IMR-90 (cell line): ENCODE data around the gene RFK. TPM values are rescaled to one million over a fixed set of nuclear protein-coding genes. Genes with fewer than 3 reads are reported as not detected.

Source experiments
- ATAC-seq: fragments of 200-7000 bp; cut with Tn5 transposase; 2 replicates; pipeline ENCODE4 v1.9.1; 2020; ENCODE audit warnings: low read depth, mild to moderate bottlenecking, moderate library complexity
- BruUV-seq: library from RNA; stranded (reverse); fragments of 400-500 nt; replicated peaks from 2 replicates; lab custom pipeline; 2021; lab: Mats Ljungman, UMichigan
- CTCF ChIA-PET: fragments of 300-600 bp; formaldehyde crosslinking; extraction: SDS; loops from one replicate; lab custom pipeline; 2021; ENCODE audit warnings: antibody characterized with exemption; lab: Yijun Ruan, JAX
- POLR2A ChIA-PET: fragments of 300-600 bp; sonication (Branson Sonifier 250); formaldehyde crosslinking; loops from one replicate; lab custom pipeline; 2022; ENCODE audit warnings: antibody characterized with exemption; ENCODE audit not compliant: unreplicated experiment; lab: Charles Lee
- DNase-seq: peaks from one replicate; pipeline ENCODE4 v3.0.0; 2013
- H2AFZ ChIP-seq: replicated peaks from 2 replicates; pipeline ENCODE3; 2013; ENCODE audit warnings: low read length, mild to moderate bottlenecking; ENCODE audit not compliant: poor library complexity
- H2AK5ac ChIP-seq: 2 replicates; pipeline ENCODE4 v1.6.1; 2013; ENCODE audit warnings: low read depth, low read length, inconsistent platforms
- H2AK9ac ChIP-seq: replicated peaks from 2 replicates; pipeline ENCODE3; 2013; ENCODE audit warnings: mild to moderate bottlenecking, low read depth, low read length, moderate library complexity; ENCODE audit not compliant: poor library complexity
- H2BK120ac ChIP-seq: 2 replicates; pipeline ENCODE4 v1.6.1; 2013; ENCODE audit warnings: low read depth, low read length, inconsistent platforms
- H2BK15ac ChIP-seq: 3 replicates; pipeline ENCODE4 v1.6.1; 2013; ENCODE audit warnings: low read depth, low read length, inconsistent platforms
- H2BK20ac ChIP-seq: 2 replicates; pipeline ENCODE4 v1.6.1; 2013; ENCODE audit warnings: low read depth, mild to moderate bottlenecking, inconsistent platforms, low read length, moderate library complexity
- H2BK5ac ChIP-seq: 2 replicates; pipeline ENCODE4 v1.6.1; 2013; ENCODE audit warnings: mild to moderate bottlenecking, low read depth, low read length, inconsistent platforms; ENCODE audit not compliant: poor library complexity, severe bottlenecking
- H3K14ac ChIP-seq: replicated peaks from 2 replicates; pipeline ENCODE4 v1.6.1; 2013; ENCODE audit warnings: low read depth, low read length, inconsistent platforms
- H3K18ac ChIP-seq: 2 replicates; pipeline ENCODE4 v1.6.1; 2013; ENCODE audit warnings: low read depth, low read length, control low read depth
- H3K23ac ChIP-seq: 2 replicates; pipeline ENCODE4 v1.6.1; 2013; ENCODE audit warnings: low read depth, low read length, inconsistent platforms
- H3K27ac ChIP-seq: 2 replicates; pipeline ENCODE4 v1.5.1; 2013; ENCODE audit warnings: mild to moderate bottlenecking, control low read depth, low read length; ENCODE audit not compliant: insufficient read depth
- H3K27me3 ChIP-seq: 2 replicates; pipeline ENCODE4 v1.6.1; 2013; ENCODE audit warnings: low read length; ENCODE audit not compliant: control insufficient read depth, insufficient read depth
- H3K36me3 ChIP-seq: 2 replicates; pipeline ENCODE4 v1.6.1; 2013; ENCODE audit warnings: low read length, mixed read lengths; ENCODE audit not compliant: control insufficient read depth, insufficient read depth
- H3K4ac ChIP-seq: 2 replicates; pipeline ENCODE4 v1.6.1; 2013; ENCODE audit warnings: low read depth, low read length, inconsistent platforms
- H3K4me1 ChIP-seq: 2 replicates; pipeline ENCODE4 v1.6.1; 2013; ENCODE audit warnings: low read length, mixed read lengths; ENCODE audit not compliant: control insufficient read depth, insufficient read depth
- H3K4me2 ChIP-seq: 2 replicates; pipeline ENCODE4 v1.6.1; 2013; ENCODE audit warnings: low read depth, mild to moderate bottlenecking, control low read depth, low read length, moderate library complexity
- H3K4me3 ChIP-seq: 2 replicates; pipeline ENCODE4 v1.5.1; 2013; ENCODE audit warnings: low read depth, mild to moderate bottlenecking, control low read depth, low read length, moderate library complexity; ENCODE audit not compliant: insufficient read depth
- H3K56ac ChIP-seq: 2 replicates; pipeline ENCODE4 v1.6.1; 2013; ENCODE audit warnings: low read length, inconsistent platforms; ENCODE audit not compliant: insufficient read depth; ENCODE audit errors: extremely low read depth
- H3K79me1 ChIP-seq, 2 experiments: 2 replicates each; pipeline ENCODE4 v1.6.1; 2013; ENCODE audit warnings: low read length in 2 of 2, inconsistent platforms in 1 of 2, low read depth in 1 of 2
- H3K9ac ChIP-seq: 2 replicates; pipeline ENCODE4 v1.6.1; 2013; ENCODE audit warnings: low read depth, low read length, control low read depth
- H3K9me1 ChIP-seq: 2 replicates; pipeline ENCODE4 v1.6.1; 2013; ENCODE audit warnings: low read length, inconsistent platforms; ENCODE audit not compliant: insufficient read depth
- H3K9me3 ChIP-seq: 2 replicates; pipeline ENCODE4 v1.6.1; 2013; ENCODE audit warnings: low read length; ENCODE audit not compliant: control insufficient read depth, insufficient read depth
- H4K20me1 ChIP-seq: 2 replicates; pipeline ENCODE4 v1.6.1; 2013; ENCODE audit warnings: low read length, inconsistent platforms; ENCODE audit not compliant: insufficient read depth
- H4K5ac ChIP-seq: 2 replicates; pipeline ENCODE4 v1.6.1; 2013; ENCODE audit warnings: mild to moderate bottlenecking, low read depth, low read length, control low read depth
- H4K8ac ChIP-seq, 2 experiments: 2 replicates each; pipeline ENCODE4 v1.6.1; 2013; ENCODE audit warnings: low read depth in 2 of 2, low read length in 2 of 2, control low read depth in 1 of 2, inconsistent platforms in 1 of 2
- H4K91ac ChIP-seq: 2 replicates; pipeline ENCODE4 v1.6.1; 2013; ENCODE audit warnings: low read depth, low read length, inconsistent platforms; ENCODE audit not compliant: insufficient read depth
- BHLHE40 ChIP-seq: fragments of 150-350 bp; IDR thresholded peaks from 2 replicates; pipeline ENCODE4 v1.6.1; 2016; ENCODE audit warnings: mild to moderate bottlenecking, low read depth, low read length
- CEBPB ChIP-seq: IDR thresholded peaks from 2 replicates; pipeline ENCODE4 v1.6.1; 2012; ENCODE audit warnings: low read depth, low read length, improper control_type of control experiment
- CHD1 ChIP-seq: IDR thresholded peaks from 2 replicates; pipeline ENCODE4 v1.6.1; 2012; ENCODE audit warnings: low read depth, low read length, improper control_type of control experiment
- MAFK ChIP-seq: IDR thresholded peaks from 2 replicates; pipeline ENCODE4 v1.6.1; 2012; ENCODE audit warnings: low read depth, low read length, improper control_type of control experiment
- MAZ ChIP-seq: IDR thresholded peaks from 2 replicates; pipeline ENCODE4 v1.6.1; 2012; ENCODE audit warnings: low read depth, mild to moderate bottlenecking, low read length, improper control_type of control experiment, moderate library complexity, borderline replicate concordance
- NFE2L2 ChIP-seq: fragments of 150-350 bp; IDR thresholded peaks from 2 replicates; pipeline ENCODE4 v1.6.1; 2016; ENCODE audit warnings: low read depth, mild to moderate bottlenecking, low read length
- POLR2A ChIP-seq: IDR thresholded peaks from 2 replicates; pipeline ENCODE4 v1.6.1; 2012; ENCODE audit warnings: mild to moderate bottlenecking, low read depth, low read length
- RCOR1 ChIP-seq: IDR thresholded peaks from 2 replicates; pipeline ENCODE4 v1.6.1; 2012; ENCODE audit warnings: mild to moderate bottlenecking, low read length, improper control_type of control experiment; ENCODE audit not compliant: insufficient replicate concordance
- WGBS, 2 experiments: methylation state at CpG; one replicate each; pipeline versions ENCODE4 v1.1.5 to v1.1.7; 2013; ENCODE audit warnings: missing lambda C conversion rate in 2 of 2; ENCODE audit not compliant: insufficient read length in 1 of 2; ENCODE audit errors: extremely low coverage in 2 of 2; 5-methylcytosine and 5-hydroxymethylcytosine counted together
- dilution Hi-C: fragments of 300-500 bp; cut with HindIII; formaldehyde crosslinking; loops from one replicate; pipeline ENCODE4 v1.14.3; 2018; ENCODE audit warnings: low sequenced_read_pairs; ENCODE audit not compliant: unreplicated experiment
- in situ Hi-C: fragments of 300-500 bp; cut with MboI; formaldehyde crosslinking; loops from 3 replicates; pipeline ENCODE4 v1.14.3; 2019; ENCODE audit warnings: low sequenced_read_pairs, inconsistent platforms, mixed read lengths
- intact Hi-C: fragments of 100-400 bp; cut with micrococcal nuclease; formaldehyde crosslinking; loops from 2 replicates; pipeline ENCODE4 v1.10.0; 2022
- polyA plus RNA-seq, 3 experiments: library from polyadenylated mRNA; depleted of rRNA; stranded (reverse); fragments of >200 nt; gene quantifications; 2 replicates each; pipeline ENCODE4 v1.2.3, GENCODE V29; 2012; ENCODE audit warnings: low replicate concordance in 1 of 3
- total RNA-seq: library from RNA; depleted of rRNA; stranded (reverse); fragments of >200 nt; gene quantifications from 2 replicates; pipeline ENCODE4 v1.2.3, GENCODE V29; 2012

RFK gene
- total and polyA plus RNA-seq, 2 of the 4 experiments (the other 2 are of a cell fraction), result 10.3 to 13.8 TPM

- Histone ChIP-seq H3K14ac (no peak overlapping the region), H2BK120ac (peak overlapping the region; percentile 30; the same call in 1 of the 2 replicates), H2BK15ac (no peak overlapping the region), H3K79me1 (no peaks in the 10 kb centered on the region; a peak in 1 of 4 replicates), H3K27me3 (no peaks in the 10 kb centered on the region), H3K27ac (no peak overlapping the region), H3K4me3 (no peak overlapping the region), H3K4ac (no peak overlapping the region), H3K23ac (no peak overlapping the region), H2AFZ (no peak overlapping the region), H4K20me1 (no peaks in the 10 kb centered on the region), H4K91ac (no peak overlapping the region; the same call in 1 of the 2 replicates), H3K9me3 (no peaks in the 10 kb centered on the region), H3K18ac (no peak overlapping the region), H3K9ac (no peak overlapping the region), H2AK5ac (no peak overlapping the region), H3K4me1 (peaks cover 8% of the 10 kb centered on the region), H2BK5ac (no peak overlapping the region), H3K36me3 (0 out of 2 replicates have a peak, but pooled peaks cover under 1% of the 10 kb centered on the region), H4K8ac (no peak overlapping the region), H2AK9ac (no peak overlapping the region), H3K9me1 (peaks cover 3% of the 10 kb centered on the region; the same call in 1 of the 2 replicates), H4K5ac (no peak overlapping the region), H3K4me2 (no peak overlapping the region), H2BK20ac (peak overlapping the region; percentile 28; the same call in 1 of the 2 replicates), H3K56ac (no peak overlapping the region)
- intact Hi-C loops (no loop called here), dilution Hi-C loops (no loop called here), in situ Hi-C loops (no loop called here)
- ChIA-PET POLR2A (no interaction called here), CTCF (interaction anchor here (0.6 to 0.7 kb wide), 2 partner anchors 11 to 13 kb away, joined by 3 read pairs; no protein-coding TSS in a partner anchor)
- TF ChIP-seq MAFK (no peak), MAZ (no peak), RCOR1 (no peak), CEBPB (no peak), POLR2A (no peak), BHLHE40 (no peak), CHD1 (no peak), NFE2L2 (no peak)
- ATAC-seq (no peak), DNase-seq (no peak)
- WGBS, 2 experiments, result no CpG with 5 or more reads among the region's 2 CpGs
- BruUV-seq, result no TSS peak
Measured at GRCh38 chr9:76379494-76379893, 14.7 kb downstream of the RFK start.
